ENCODE measurements around the gene TMEM204. TPM values are rescaled to one million over a fixed set of nuclear protein-coding genes. Genes with fewer than 3 reads are reported as not detected.

Gene TMEM204
- total RNA-seq, 4 donors from 2014 or later = 7.6 to 26.6 (median 18.8) TPM

DNA sequence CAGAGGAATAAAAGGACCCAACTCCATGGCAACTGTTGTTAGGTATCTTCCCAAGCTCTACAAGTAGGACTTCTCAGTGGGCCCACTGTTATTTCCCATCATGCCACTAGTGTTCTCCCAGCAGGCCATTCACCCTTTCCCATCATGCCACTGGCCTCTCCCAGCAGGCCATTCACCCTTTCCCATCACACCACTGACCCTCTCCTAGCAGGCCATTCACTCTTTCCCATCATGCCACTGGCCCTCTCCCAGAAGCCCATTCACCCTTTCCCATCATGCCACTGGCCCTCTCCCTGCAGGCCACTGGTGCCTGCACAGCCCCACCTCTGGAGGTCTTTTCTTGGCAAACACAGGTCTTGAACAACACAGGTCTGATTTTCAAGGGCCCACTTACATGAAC is 42.1 kb downstream of the TMEM204 start:
- TF ChIP-seq, protein P1, sequence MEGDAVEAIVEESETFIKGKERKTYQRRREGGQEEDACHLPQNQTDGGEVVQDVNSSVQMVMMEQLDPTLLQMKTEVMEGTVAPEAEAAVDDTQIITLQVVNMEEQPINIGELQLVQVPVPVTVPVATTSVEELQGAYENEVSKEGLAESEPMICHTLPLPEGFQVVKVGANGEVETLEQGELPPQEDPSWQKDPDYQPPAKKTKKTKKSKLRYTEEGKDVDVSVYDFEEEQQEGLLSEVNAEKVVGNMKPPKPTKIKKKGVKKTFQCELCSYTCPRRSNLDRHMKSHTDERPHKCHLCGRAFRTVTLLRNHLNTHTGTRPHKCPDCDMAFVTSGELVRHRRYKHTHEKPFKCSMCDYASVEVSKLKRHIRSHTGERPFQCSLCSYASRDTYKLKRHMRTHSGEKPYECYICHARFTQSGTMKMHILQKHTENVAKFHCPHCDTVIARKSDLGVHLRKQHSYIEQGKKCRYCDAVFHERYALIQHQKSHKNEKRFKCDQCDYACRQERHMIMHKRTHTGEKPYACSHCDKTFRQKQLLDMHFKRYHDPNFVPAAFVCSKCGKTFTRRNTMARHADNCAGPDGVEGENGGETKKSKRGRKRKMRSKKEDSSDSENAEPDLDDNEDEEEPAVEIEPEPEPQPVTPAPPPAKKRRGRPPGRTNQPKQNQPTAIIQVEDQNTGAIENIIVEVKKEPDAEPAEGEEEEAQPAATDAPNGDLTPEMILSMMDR (IDR thresholded peaks at IDR 0.05) = no peak
- no peak for TF ChIP-seq POLR2A (IDR thresholded peaks at IDR 0.05)
- no peak for TF ChIP-seq POLR2AphosphoS5 (IDR thresholded peaks at IDR 0.05)
- no peak for TF ChIP-seq EP300 (IDR thresholded peaks at IDR 0.05)

GRCh38 chr16:1579214-1579613 is 45.7 kb downstream of the TMEM204 start:
- no peak overlapping the region for H3K27ac ChIP-seq
- 85% methylated on average over 5 of the region's 5 CpGs for whole genome bisulfite sequencing
- no peak overlapping the region for H3K4me3 ChIP-seq
- no peaks in the 10 kb centered on the region for H3K4me1 ChIP-seq
- H3K36me3 ChIP-seq = peaks cover 57% of the 10 kb centered on the region
- no peaks in the 10 kb centered on the region for H3K27me3 ChIP-seq
- H3K9me3 ChIP-seq = no peaks in the 10 kb centered on the region
- DNase-seq (ENCODE audit: low spot score in 2 of 2) = no peak
- TF ChIP-seq POLR2A (IDR thresholded peaks at IDR 0.05) (no peak), EP300 (IDR thresholded peaks at IDR 0.05) (no peak)
- TF ChIP-seq, protein P1 (IDR thresholded peaks at IDR 0.05) = no peak

More for the DNA sequence above, 42.1 kb downstream of the TMEM204 start:
- no peaks in the 10 kb centered on the region for H3K27me3 ChIP-seq
- no peaks in the 10 kb centered on the region for H3K9me3 ChIP-seq
- no peak overlapping the region for H3K27ac ChIP-seq
- peaks cover 50% of the 10 kb centered on the region for H3K36me3 ChIP-seq
- DNase-seq (ENCODE audit: low spot score in 2 of 2) = no peak
- H3K4me3 ChIP-seq = no peak overlapping the region
- no peaks in the 10 kb centered on the region for H3K4me1 ChIP-seq

DNA sequence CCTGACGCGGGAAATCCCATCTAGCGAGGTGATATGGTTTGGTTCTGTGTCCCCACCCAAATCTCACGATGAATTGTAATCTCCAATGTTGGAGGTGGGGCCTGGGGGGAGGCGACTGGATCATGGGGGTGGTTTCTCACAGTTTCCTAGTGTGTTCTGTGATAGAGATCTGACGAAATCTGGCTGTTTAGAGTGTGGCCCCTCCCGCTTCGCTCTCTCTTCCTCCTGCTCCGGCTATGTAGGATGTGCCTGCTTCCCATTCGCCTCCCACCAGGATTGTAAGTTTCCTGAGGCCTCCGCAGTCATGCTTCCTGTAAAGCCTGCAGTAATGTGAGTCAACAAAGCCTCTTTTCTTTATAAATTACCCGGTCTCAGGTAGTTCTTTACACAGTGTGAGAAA is 46.8 kb downstream of the TMEM204 start:
- Histone ChIP-seq H3K4me3 (no peak overlapping the region), H3K9me3 (no peaks in the 10 kb centered on the region), H3K27me3 (no peaks in the 10 kb centered on the region), H3K36me3 (peaks cover 65% of the 10 kb centered on the region), H3K4me1 (no peaks in the 10 kb centered on the region), H3K27ac (no peak overlapping the region)
- TF ChIP-seq, protein P1 (IDR thresholded peaks at IDR 0.05) = no peak
- TF ChIP-seq POLR2A (IDR thresholded peaks at IDR 0.05) = no peak
- TF ChIP-seq EP300 (IDR thresholded peaks at IDR 0.05) = no peak
- TF ChIP-seq POLR2AphosphoS5 (IDR thresholded peaks at IDR 0.05) = no peak
- no peak for DNase-seq (ENCODE audit: low spot score in 2 of 2)
- WGBS = 92% methylated on average over 12 of the region's 12 CpGs

GRCh38 chr16:1580956-1581355 is 47.5 kb downstream of the TMEM204 start:
- no peaks in the 10 kb centered on the region for H3K9me3 ChIP-seq
- H3K36me3 ChIP-seq = peaks cover 68% of the 10 kb centered on the region
- H3K4me1 ChIP-seq = no peaks in the 10 kb centered on the region
- no peak overlapping the region for H3K4me3 ChIP-seq
- no peak overlapping the region for H3K27ac ChIP-seq
- WGBS = 100% methylated on average over 1 of the region's 6 CpGs
- no peak for DNase-seq (ENCODE audit: low spot score in 2 of 2)
- H3K27me3 ChIP-seq = no peaks in the 10 kb centered on the region
- no peak for TF ChIP-seq POLR2A (IDR thresholded peaks at IDR 0.05)
- TF ChIP-seq EP300 (IDR thresholded peaks at IDR 0.05) = no peak
- TF ChIP-seq POLR2AphosphoS5 (IDR thresholded peaks at IDR 0.05) = no peak
- TF ChIP-seq, protein P1 (IDR thresholded peaks at IDR 0.05) = no peak

DNA sequence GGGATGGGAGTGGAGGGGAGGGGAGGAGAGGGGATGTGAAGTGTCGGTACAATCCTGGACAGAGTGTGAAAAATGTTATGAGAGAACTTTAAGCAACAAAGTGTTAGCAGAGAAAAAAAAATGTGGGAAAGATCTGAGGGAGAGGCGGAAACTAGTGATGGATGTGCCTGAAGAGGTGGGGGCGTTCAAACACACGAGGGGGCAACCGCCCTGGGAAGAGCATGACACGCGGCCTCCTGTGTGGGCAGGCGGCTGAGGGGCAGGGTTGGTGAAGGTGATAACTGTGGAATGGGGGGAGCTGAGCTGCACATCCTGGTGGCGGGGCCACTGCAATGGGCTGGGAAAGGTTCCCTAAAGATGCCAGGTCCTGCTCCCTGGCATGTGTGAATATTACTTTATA is 48.3 kb downstream of the TMEM204 start:
- H3K36me3 ChIP-seq = peaks cover 77% of the 10 kb centered on the region
- no peak overlapping the region for H3K4me3 ChIP-seq
- no peak overlapping the region for H3K27ac ChIP-seq
- WGBS = 88% methylated on average over 9 of the region's 9 CpGs
- no peaks in the 10 kb centered on the region for H3K4me1 ChIP-seq
- no peaks in the 10 kb centered on the region for H3K27me3 ChIP-seq
- H3K9me3 ChIP-seq = no peaks in the 10 kb centered on the region
- DNase-seq (ENCODE audit: low spot score in 2 of 2) = no peak
- TF ChIP-seq POLR2A (IDR thresholded peaks at IDR 0.05) (no peak), EP300 (IDR thresholded peaks at IDR 0.05) (no peak), POLR2AphosphoS5 (IDR thresholded peaks at IDR 0.05) (no peak)
- TF ChIP-seq, protein P1 (IDR thresholded peaks at IDR 0.05) = no peak

Data from suprapubic skin (tissue), 4 donors.